Measurements from ENCODE around the gene TMEM63A.

Gene TMEM63A

DNA sequence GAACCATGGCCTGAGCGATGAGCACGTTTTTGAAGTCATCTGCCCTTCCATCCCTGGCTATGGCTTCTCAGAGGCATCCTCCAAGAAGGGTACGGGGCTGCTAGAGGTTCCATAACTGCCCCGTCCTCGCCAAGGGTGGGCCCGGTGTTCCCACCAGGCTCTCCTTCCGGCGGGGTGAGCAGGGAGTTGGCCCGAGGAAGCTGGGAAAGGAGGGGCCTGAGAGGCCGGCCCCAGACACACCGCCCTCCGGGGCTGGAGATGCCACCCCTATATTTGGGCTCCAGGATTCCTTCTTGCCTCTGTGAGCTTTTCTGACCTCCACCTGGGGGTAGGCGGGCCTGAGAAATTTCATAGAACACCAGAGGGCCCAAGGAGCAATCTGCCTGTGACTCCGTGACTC is 43.4 kb downstream of the TMEM63A start:
- H3K27ac ChIP-seq, result no peak overlapping the region
- no peak for TF ChIP-seq ZFX (IDR thresholded peaks at IDR 0.05)
- TF ChIP-seq, protein P1, sequence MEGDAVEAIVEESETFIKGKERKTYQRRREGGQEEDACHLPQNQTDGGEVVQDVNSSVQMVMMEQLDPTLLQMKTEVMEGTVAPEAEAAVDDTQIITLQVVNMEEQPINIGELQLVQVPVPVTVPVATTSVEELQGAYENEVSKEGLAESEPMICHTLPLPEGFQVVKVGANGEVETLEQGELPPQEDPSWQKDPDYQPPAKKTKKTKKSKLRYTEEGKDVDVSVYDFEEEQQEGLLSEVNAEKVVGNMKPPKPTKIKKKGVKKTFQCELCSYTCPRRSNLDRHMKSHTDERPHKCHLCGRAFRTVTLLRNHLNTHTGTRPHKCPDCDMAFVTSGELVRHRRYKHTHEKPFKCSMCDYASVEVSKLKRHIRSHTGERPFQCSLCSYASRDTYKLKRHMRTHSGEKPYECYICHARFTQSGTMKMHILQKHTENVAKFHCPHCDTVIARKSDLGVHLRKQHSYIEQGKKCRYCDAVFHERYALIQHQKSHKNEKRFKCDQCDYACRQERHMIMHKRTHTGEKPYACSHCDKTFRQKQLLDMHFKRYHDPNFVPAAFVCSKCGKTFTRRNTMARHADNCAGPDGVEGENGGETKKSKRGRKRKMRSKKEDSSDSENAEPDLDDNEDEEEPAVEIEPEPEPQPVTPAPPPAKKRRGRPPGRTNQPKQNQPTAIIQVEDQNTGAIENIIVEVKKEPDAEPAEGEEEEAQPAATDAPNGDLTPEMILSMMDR (conservative IDR thresholded peaks at IDR 0.05), result no peak

DNA sequence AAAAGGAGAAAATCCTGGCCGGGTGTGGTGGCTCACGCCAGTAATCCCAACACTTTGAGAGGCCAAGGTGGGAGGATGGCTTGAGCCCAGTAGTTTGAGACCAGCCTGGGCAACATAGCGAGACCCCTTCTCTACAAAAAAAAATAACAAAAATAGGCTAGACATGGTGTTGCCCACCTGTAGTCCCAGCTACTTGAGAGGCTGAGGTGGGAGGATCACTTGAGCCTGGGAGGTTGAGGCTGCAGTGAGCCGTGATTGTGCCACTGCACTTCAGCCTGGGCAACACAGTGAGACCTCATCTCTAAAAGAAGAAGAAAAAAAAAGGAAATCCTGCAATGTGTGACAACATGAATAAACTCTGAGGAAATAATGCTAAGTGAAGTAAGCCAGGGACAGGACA is 45.9 kb downstream of the TMEM63A start:
- H3K27ac ChIP-seq, result peak overlapping the region; percentile 97

DNA sequence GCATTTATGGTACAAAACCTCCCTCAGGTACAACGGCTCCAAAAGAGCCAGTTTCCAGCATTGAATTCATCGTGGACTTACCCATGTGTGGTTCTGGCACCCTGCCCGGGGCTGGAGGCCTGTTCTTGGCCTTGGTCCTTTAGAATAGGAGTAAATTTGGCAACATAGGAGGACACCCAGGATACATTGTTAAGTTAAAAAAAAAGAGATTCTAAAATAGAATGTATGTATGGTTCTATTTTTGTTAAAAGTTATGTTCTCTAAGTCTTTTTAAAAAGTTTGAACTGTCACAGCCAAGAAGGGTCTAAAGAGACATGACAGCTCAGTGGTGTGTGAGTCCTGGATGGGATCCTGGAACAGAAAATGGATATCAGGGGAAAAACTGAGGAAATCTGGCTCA is 46.3 kb downstream of the TMEM63A start:
- TF ChIP-seq, protein P1 (conservative IDR thresholded peaks at IDR 0.05), result no peak
- no peak for TF ChIP-seq ZFX (IDR thresholded peaks at IDR 0.05)
- H3K27ac ChIP-seq, result peak overlapping the region; percentile 97

DNA sequence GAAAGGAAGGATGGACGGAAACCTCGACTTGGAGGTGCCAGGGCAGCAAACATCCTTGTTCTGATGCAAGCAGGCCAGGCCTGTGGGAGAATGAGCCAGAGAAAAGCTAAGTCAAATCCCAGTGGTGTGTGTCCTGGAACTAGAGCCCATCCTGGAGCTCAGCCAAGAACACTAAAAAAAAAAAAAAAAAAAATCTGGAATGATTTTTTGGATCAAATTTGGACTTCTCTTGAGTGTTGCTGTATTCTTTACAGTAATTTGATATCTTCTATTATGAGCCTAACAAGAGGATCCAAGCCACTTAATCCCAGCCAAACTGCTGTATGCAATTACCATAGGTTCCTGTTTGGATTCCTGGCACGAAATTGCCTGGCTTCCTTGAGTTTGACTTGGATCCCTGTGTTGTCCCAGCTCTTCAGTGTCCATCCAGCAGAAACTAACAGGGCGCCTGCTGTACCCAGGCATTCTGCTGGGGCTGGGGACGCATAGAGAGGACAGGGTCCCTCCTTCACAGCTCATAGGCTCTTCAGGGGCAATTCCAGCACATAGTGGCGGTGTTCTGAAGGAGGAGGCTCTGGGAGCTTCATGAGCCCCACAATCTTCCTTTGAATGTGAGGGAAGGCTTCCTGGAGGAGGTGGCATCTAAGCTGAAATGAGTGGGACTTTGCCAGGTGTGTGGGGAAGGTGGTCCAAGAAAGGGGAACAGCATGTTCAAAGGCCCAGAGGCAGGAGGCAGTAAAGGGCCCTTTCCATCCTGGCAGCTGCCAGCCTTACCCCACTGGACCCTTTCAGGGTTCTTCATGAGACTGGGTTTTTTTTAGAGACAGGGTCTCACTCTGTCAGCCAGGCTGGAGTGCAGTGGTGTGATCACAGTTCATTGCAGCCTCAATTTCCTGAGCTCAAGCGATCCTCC is 47.5 kb downstream of the TMEM63A start:
- H3K27ac ChIP-seq, result peak overlapping the region; percentile 97
- TF ChIP-seq, protein P1 (conservative IDR thresholded peaks at IDR 0.05), result no peak
- TF ChIP-seq ZFX (IDR thresholded peaks at IDR 0.05), result no peak

DNA sequence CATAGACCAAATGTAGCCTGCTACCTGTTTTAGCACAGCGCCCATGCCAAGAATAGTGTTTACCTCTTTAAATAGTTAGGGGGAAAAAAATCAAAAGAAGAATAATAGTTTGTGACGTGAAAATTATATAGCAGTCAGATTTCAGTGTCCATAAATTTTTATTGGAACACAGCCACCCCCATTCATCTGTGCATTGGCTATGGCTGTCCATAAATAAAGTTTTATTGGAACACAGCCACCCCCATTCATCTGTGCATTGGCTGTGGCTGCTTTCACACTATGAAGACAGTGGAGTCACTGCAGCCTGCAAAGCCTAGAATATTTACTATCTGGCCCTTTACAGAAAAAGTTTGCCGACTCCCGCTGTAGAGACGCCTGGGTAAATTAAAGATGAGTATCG is 51.3 kb downstream of the TMEM63A start:
- no peak for TF ChIP-seq ZFX (IDR thresholded peaks at IDR 0.05)
- TF ChIP-seq, protein P1 (conservative IDR thresholded peaks at IDR 0.05), result no peak
- H3K27ac ChIP-seq, result peak overlapping the region; percentile 22; the same call in 1 of the 2 replicates

DNA sequence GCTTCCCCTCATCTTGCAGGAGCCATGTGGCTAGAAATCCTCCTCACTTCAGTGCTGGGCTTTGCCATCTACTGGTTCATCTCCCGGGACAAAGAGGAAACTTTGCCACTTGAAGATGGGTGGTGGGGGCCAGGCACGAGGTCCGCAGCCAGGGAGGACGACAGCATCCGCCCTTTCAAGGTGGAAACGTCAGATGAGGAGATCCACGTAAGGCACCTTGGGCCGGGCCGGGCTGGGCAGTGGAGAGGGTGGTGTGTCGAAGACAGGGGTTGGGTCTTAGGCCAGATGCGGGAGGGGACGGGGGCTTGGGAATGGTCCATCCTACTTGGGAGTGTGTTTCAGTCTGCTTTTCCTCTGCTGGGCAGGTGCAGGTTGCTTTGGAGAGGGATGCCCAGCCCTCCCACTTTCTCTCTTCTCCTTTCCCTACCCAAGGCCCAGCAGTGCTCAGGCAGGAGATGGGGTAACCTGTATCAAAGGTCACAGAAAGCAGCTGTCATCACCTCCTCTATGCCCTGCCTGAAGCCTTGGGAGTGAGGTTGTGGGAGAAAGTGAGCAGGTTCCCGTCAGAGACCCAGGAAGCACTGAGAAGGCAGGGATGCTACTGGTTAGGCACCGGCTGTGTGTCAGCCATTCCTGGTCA is 53.4 kb downstream of the TMEM63A start:
- TF ChIP-seq, protein P1 (conservative IDR thresholded peaks at IDR 0.05), result no peak
- no peak for TF ChIP-seq ZFX (IDR thresholded peaks at IDR 0.05)

DNA sequence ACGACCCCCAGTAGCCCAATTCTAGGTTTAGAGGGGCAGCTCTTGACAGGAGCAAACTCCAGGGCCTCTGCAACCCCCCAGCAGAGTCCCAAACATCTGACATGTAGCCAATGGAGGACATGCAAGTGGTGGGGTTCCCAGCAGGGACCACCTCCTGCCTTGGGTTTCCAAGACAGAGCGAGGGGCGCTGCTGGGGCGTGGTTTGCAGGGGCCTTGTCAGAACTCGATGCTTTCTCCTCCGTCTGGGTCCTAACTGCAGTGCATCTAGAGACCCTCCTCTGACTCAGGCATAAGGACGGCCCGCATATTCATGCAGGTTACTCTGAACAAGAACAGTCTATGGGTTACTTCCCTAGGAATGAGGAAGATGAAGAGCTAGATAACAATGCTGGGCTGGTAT is 55.1 kb downstream of the TMEM63A start:
- TF ChIP-seq, protein P1 (conservative IDR thresholded peaks at IDR 0.05), result no peak
- no peak for TF ChIP-seq ZFX (IDR thresholded peaks at IDR 0.05)
- peak overlapping the region; percentile 49 for H3K27ac ChIP-seq

More for the DNA sequence above, 53.4 kb downstream of the TMEM63A start:
- no peak overlapping the region for H3K27ac ChIP-seq
